H1 (cell line): ENCODE data around the gene TOMM40. TPM values are rescaled to one million over a fixed set of nuclear protein-coding genes. Genes with fewer than 3 reads are reported as not detected.

Experiments used
- CHD2 ChIP-seq: IDR thresholded peaks from 2 replicates; pipeline ENCODE4 v1.6.1; 2012; ENCODE audit warnings: low read length, improper control_type of control experiment
- FOSL1 ChIP-seq: IDR thresholded peaks from 2 replicates; pipeline ENCODE4 v1.6.1; 2011; ENCODE audit warnings: mild to moderate bottlenecking, low read depth, low read length, moderate library complexity; ENCODE audit not compliant: insufficient read depth
- GABPA ChIP-seq: IDR thresholded peaks from 2 replicates; pipeline ENCODE4 v1.6.1; 2011; ENCODE audit warnings: mild to moderate bottlenecking, low read length, moderate library complexity, borderline replicate concordance; ENCODE audit not compliant: insufficient read depth
- SIX5 ChIP-seq: IDR thresholded peaks from 2 replicates; pipeline ENCODE4 v1.6.1; 2011; ENCODE audit warnings: mild to moderate bottlenecking, low read depth, low read length
- polyA plus RNA-seq, 7 experiments: library from polyadenylated mRNA; depleted of rRNA in 3 of 7; stranded (reverse) in 5 of 7; unstranded in 2 of 7; fragments of >200 nt in 5 of 7; fragments of 200-250 nt in 2 of 7; gene quantifications; 1 replicate in 5 of 7; 2 replicates in 1 of 7; 4 replicates in 1 of 7; pipeline versions ENCODE4 v1.2.1 to v1.2.3, GENCODE V29; 2011 to 2013; ENCODE audit warnings: missing spikeins in 2 of 7, mixed read lengths in 2 of 7
- total RNA-seq: library from RNA; stranded (reverse); fragmentation: NEBNext Ultra II Directional; extraction: Animal tissue kit (Norgen Biotek cat#: 25700); gene quantifications from 2 replicates; pipeline ENCODE4 v1.2.1, GENCODE V29; 2021

Gene TOMM40
- total and polyA plus RNA-seq, 2 of the 8 experiments (the other 6 are each of a cell fraction or from before 2014, with no cell fraction given): 154 to 179 TPM

GRCh38 chr19:44948763-44949374 lies 57.8 kb downstream of the TOMM40 start (continued):
- TF ChIP-seq GABPA (no peak), SIX5 (no peak), CHD2 (no peak), FOSL1 (no peak)
